ENCODE results near the gene CHID1.

CHID1 gene

GRCh38 chr11:830295-831117, 80.1 kb downstream of the CHID1 start:
- H3K4me3 ChIP-seq (ENCODE audit: low read depth, low read length) = peak overlapping the region; percentile 32
- TF ChIP-seq CTCF (IDR thresholded peaks at IDR 0.05; ENCODE audit: borderline replicate concordance, insufficient read depth, low read depth, low read length) = no peak

- H3K4me3 ChIP-seq (ENCODE audit: low read depth, low read length) = peak overlapping the region; percentile 32
- no peak for TF ChIP-seq CTCF (IDR thresholded peaks at IDR 0.05; ENCODE audit: borderline replicate concordance, insufficient read depth, low read depth, low read length)
These were observed 80.7 kb downstream of the CHID1 start for GRCh38 chr11:829847-830294.

GRCh38 chr11:829176-829846, 81.3 kb downstream of the CHID1 start:
- TF ChIP-seq CTCF (IDR thresholded peaks at IDR 0.05; ENCODE audit: borderline replicate concordance, insufficient read depth, low read depth, low read length) = no peak
- peak overlapping the region; percentile 32 for H3K4me3 ChIP-seq (ENCODE audit: low read depth, low read length)

GRCh38 chr11:828506-829175, 82.0 kb downstream of the CHID1 start:
- H3K4me3 ChIP-seq (ENCODE audit: low read depth, low read length) = no peak overlapping the region
- no peak for TF ChIP-seq CTCF (IDR thresholded peaks at IDR 0.05; ENCODE audit: borderline replicate concordance, insufficient read depth, low read depth, low read length)

DNA sequence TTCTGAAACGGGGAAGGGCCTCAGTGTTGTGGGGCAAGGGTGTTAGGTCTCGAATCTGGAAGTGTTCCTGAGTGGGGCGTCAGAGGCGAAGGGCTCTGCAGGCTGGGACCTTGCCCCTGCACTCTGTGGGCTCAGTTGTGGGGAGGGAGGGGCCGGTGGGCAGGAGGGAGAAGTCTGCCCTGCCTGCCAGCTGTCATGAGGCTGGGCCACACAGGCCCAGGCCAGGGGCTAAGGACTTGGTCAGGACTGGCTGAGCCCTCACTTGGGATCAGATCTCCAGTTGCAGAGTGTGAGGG, 82.8 kb downstream of the CHID1 start, which contains the start of gene CRACR2B:
CRACR2B (plus strand) TSS at position 23 of the 296 bp plus-strand sequence. CDS start 689 bp downstream, outside the sequence.
- peak within 1 kb of the TSS; percentile 55 for H3K4me3 ChIP-seq (ENCODE audit: low read depth, low read length)
- TF ChIP-seq CTCF (IDR thresholded peaks at IDR 0.05; ENCODE audit: borderline replicate concordance, insufficient read depth, low read depth, low read length) = no peak

DNA sequence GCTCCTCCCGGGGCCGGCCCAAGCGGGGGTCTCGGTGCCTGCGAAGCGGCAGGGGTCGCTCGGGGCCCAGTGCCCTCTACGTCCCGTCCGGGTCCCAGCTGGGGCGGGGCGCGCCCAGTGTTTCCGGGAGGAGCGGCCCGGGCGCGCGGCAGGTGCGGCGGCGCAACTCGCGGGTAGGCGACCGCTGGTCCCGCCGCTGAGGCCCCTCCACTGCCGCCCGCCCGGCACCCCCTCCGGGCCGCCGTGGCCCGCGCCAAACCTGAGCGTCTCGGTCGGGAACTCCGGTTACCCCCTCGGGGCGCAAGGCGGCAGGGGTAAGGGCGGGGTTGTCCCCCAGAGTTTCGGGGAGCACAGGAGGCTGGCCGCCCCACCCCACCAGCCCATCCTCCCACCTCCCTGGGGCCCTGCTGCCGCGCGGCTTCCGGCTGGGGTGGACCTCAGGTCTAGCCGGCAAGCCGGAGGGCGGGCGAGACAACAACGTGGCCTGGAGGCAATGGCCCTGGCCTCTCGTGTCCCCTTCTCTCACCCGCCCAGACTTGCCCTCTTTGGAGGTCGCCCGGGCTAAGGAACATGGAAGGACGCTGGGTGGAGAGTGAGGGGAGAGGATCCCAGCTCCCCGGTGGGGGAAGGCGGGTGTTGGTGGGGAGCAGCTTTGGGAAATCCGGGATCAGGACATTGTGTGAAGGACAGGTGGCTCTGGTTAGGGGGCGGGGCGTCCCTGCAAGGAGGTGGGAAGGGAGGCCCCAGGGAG, 83.3 kb downstream of the CHID1 start:
- peak overlapping the region; percentile 55 for H3K4me3 ChIP-seq (ENCODE audit: low read depth, low read length)
- TF ChIP-seq CTCF (IDR thresholded peaks at IDR 0.05; ENCODE audit: borderline replicate concordance, insufficient read depth, low read depth, low read length) = no peak
